ENCODE results near the gene CDH3.

Gene CDH3

DNA sequence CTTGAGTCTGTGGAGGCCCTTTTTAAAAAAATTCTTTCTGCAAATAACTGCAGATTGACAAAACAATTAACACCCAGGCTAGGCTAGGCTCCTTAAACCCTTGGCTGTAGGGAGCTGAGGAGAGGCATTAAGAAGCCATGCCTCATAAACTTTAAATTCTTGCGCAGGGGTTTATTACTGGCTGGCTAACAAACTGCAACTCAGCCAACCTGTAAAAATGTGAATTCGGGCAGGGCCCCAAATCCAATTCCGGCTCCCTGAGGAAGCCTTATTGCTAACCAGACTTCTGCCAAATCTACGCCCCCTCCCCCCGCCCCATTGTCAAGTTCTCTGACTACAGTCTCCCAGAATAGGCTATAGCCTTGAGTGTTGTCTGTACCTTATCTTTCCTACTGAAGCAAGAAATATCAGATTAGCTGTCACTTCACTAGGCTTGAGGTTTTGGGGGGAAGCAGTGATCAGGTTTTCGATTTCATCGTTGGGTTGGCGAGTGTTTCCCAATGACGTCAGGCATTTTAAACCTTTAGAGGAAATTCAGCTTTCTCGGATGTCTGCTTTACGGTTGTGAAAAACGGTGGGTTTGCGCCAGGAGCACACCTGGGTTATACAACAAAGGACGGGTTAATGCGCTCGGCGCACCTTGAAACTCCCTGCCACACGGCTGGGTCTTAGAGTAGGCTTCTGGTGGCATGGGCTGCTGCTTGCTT lies 2.0 kb downstream of the CDH3 start:
- H3K4me3 ChIP-seq (ENCODE audit: low read depth, low read length) = no peak overlapping the region
- DNase-seq (ENCODE audit: low read depth) = no peak
- TF ChIP-seq, protein P1, sequence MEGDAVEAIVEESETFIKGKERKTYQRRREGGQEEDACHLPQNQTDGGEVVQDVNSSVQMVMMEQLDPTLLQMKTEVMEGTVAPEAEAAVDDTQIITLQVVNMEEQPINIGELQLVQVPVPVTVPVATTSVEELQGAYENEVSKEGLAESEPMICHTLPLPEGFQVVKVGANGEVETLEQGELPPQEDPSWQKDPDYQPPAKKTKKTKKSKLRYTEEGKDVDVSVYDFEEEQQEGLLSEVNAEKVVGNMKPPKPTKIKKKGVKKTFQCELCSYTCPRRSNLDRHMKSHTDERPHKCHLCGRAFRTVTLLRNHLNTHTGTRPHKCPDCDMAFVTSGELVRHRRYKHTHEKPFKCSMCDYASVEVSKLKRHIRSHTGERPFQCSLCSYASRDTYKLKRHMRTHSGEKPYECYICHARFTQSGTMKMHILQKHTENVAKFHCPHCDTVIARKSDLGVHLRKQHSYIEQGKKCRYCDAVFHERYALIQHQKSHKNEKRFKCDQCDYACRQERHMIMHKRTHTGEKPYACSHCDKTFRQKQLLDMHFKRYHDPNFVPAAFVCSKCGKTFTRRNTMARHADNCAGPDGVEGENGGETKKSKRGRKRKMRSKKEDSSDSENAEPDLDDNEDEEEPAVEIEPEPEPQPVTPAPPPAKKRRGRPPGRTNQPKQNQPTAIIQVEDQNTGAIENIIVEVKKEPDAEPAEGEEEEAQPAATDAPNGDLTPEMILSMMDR (conservative IDR thresholded peaks at IDR 0.05; ENCODE audit: low read depth, low read length) = no peak

DNA sequence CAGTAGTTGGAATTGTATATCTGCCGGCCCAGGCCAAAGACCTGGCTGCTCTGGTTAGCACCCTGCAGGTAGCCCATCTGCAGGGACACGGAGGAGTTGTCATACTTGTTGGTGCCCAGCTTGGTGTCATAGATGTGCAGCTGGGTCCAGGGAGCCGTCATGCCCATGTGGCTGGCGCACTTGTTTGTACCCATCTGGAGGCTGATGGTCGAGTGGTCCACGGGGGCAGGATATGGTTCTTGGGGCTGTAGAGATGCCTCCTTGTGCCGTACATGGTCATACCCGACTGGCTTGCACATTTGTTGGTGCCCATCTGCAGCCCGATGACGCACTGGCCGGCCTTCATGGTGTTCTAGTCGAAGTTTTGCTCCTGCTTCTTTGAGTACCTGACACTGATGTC lies 6.0 kb downstream of the CDH3 start:
- H3K4me3 ChIP-seq (ENCODE audit: low read depth, low read length) = no peak overlapping the region
- no peak for DNase-seq (ENCODE audit: low read depth)
- TF ChIP-seq, protein P1 (conservative IDR thresholded peaks at IDR 0.05; ENCODE audit: low read depth, low read length) = no peak

DNA sequence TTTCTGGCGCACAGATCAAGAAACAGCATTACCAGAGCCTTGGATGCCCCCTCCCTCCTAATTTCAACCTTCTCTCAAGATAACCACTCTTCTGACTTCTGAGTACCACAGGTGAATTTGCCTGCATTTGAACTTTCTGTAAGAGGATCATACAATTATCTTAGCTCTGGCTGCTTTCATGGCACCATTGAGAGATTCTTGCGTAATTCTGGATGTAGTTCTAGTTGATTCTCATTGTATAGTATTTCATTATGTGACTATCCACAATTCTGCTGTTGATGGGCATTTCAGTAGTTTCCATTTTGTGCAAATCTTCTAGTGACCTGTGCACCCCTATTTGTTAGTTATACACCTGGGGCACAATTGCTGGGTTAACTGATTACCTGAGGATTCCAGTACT lies 7.5 kb downstream of the CDH3 start:
- no peak overlapping the region for H3K4me3 ChIP-seq (ENCODE audit: low read depth, low read length)
- TF ChIP-seq, protein P1 (conservative IDR thresholded peaks at IDR 0.05; ENCODE audit: low read depth, low read length) = no peak
- no peak for DNase-seq (ENCODE audit: low read depth)

DNA sequence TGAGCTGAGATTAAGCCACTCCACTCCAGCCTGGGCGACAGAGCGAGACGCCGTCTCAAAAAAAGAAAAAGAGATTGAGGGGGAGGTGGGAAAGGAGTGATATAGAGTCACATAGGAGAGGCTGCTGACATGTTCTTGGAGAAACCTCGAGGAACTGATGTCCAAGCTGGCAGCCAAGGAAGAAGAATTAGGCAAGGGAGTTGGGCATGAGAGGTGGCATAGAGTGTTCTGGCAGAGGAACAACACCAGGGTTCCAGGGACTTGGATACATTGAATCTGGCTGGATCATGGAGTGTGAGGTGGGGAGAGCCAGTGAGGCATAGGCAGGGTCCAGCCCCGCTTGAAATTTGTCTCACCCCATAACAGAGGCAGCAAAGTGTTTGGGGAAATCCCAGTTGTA lies 10.7 kb downstream of the CDH3 start:
- DNase-seq (ENCODE audit: low read depth) = no peak
- no peak overlapping the region for H3K4me3 ChIP-seq (ENCODE audit: low read depth, low read length)
- TF ChIP-seq, protein P1 (conservative IDR thresholded peaks at IDR 0.05; ENCODE audit: low read depth, low read length) = no peak

DNA sequence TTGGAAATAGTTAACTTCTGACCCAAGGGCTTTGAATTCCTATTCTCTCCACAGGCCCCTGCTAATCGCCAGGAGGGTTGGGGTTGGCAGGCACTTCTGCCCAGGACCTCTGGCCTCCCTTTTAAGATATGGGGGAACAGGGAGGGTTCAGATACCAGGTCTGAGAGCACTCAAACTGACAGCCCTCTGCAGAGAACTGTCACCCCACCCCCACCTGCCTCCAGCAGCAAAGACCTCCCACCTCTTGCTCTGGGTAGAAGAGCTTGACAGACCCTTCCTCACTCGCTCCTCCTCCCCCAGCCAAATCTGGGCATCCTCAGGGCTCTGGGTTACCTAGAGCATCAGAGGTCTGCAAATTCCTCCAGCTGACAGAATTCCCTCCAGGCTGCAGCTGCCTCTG lies 11.6 kb downstream of the CDH3 start:
- no peak overlapping the region for H3K4me3 ChIP-seq (ENCODE audit: low read depth, low read length)
- no peak for DNase-seq (ENCODE audit: low read depth)
- TF ChIP-seq, protein P1 (conservative IDR thresholded peaks at IDR 0.05; ENCODE audit: low read depth, low read length) = no peak

DNA sequence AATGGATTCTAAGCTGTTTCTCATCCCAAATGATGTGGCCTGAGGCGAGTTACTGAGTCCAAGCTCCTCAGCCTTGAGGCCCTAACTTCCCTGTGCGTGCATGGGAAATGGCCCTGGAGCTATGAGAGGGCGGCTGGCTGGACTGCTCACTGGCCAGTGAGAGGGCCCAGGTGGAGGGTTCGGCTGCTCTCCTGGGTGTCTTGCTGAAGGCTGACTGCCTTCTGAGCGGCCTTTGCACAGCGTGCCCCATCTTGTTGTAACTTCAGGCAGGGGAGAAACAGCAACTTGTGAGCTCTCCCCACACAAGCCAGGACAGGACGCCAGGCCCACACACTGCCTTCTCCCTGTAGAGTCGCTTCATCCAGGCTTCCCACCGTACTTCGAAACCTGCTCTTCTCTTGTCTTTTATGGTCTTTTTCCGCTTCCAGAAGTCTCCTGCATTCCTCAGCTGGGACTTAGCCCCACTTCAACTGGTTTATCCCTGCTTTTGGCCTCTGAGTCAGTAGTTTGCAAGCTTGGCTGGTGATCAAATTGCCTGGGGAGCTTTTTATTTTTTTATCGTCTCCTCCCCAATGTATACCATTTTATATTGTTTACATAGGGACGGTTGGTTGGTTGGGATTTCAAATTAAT lies 13.3 kb downstream of the CDH3 start:
- TF ChIP-seq, protein P1 (conservative IDR thresholded peaks at IDR 0.05; ENCODE audit: low read depth, low read length) = no peak
- H3K4me3 ChIP-seq (ENCODE audit: low read depth, low read length) = no peak overlapping the region
- peak; percentile 64 for DNase-seq (ENCODE audit: low read depth)

DNA sequence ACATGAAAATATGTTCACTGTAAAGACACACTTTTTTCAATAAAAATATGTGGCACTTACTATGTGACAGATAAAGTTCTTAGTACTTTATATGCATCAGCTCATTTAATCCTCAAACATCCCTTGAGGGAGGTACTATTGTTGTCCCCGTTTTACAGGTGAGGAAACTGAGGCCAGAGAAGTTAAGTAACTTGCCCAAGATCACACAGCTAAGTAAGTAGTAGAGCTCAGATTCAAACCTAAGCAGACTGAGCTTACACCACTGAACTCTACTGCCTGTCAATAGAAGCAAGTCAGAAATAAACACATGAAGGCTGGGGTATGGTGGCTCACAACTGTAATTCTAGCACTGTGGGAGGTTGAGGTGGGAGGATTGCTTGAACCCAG lies 13.9 kb downstream of the CDH3 start:
- DNase-seq (ENCODE audit: low read depth) = no peak
- TF ChIP-seq, protein P1 (conservative IDR thresholded peaks at IDR 0.05; ENCODE audit: low read depth, low read length) = no peak
- no peak overlapping the region for H3K4me3 ChIP-seq (ENCODE audit: low read depth, low read length)
